SK-N-SH (cell line): ENCODE measurements around the gene ASTN2. TPM values are rescaled to one million over a fixed set of nuclear protein-coding genes. Genes with fewer than 3 reads are reported as not detected.

ENCODE experiments used
- CTCF ChIA-PET: fragments of 300-600, 350-600 bp; formaldehyde crosslinking; extraction: SDS; loops from one replicate; lab custom pipeline; 2021; lab: Yijun Ruan, JAX
- POLR2A ChIA-PET: fragments of 350-600 bp; sonication (Branson Sonifier 250); formaldehyde crosslinking; extraction: SDS; loops from one replicate; lab custom pipeline; 2020; ENCODE audit warnings: antibody characterized with exemption, inconsistent platforms; lab: Yijun Ruan, JAX
- DNase-seq: peaks from one replicate; pipeline ENCODE4 v3.0.0; 2012
- H2AFZ ChIP-seq: fragments of 200-600 bp; sonication (generic); 2 replicates; pipeline ENCODE4 v1.8.1; 2016; ENCODE audit warnings: antibody characterized with exemption, mild to moderate bottlenecking, low read depth
- H3F3A ChIP-seq: fragments of 200-600 bp; sonication (generic); replicated peaks from 2 replicates; pipeline ENCODE3; 2016; ENCODE audit warnings: antibody characterized with exemption, mild to moderate bottlenecking; ENCODE audit not compliant: insufficient read depth
- H3K27ac ChIP-seq, 2 experiments: fragments of 200-500 bp in 1 of 2; fragments of 200-600 bp in 1 of 2; sonication (Bioruptor generic) in 1 of 2; sonication (generic), shearing (Covaris generic) in 1 of 2; 2 replicates each; pipeline versions ENCODE4 v1.5.1 to v1.6.1; 2014 to 2016; ENCODE audit warnings: low read depth in 2 of 2, inconsistent platforms in 1 of 2, low read length in 1 of 2, mild to moderate bottlenecking in 1 of 2, mixed read lengths in 1 of 2
- H3K27me3 ChIP-seq: fragments of 200-600 bp; sonication (generic), shearing (Covaris generic); 2 replicates; pipeline ENCODE4 v1.6.1; 2016; ENCODE audit warnings: mixed run types; ENCODE audit not compliant: insufficient read depth
- H3K36me3 ChIP-seq, 2 experiments: fragments of 200-500 bp in 1 of 2; fragments of 200-600 bp in 1 of 2; sonication (Bioruptor generic) in 1 of 2; sonication (generic) in 1 of 2; replicated peaks in 1 of 2; 2 replicates each; pipeline versions ENCODE3 to v1.5.1; 2014 to 2016; ENCODE audit warnings: low read length in 1 of 2, mild to moderate bottlenecking in 1 of 2; ENCODE audit not compliant: insufficient read depth in 2 of 2, control insufficient read depth in 1 of 2
- H3K4me1 ChIP-seq, 2 experiments: fragments of 200-500 bp in 1 of 2; fragments of 200-600 bp in 1 of 2; sonication (Bioruptor generic) in 1 of 2; sonication (generic), shearing (Covaris generic) in 1 of 2; 2 replicates each; pipeline versions ENCODE4 v1.5.1 to v1.6.1; 2014 to 2016; ENCODE audit warnings: low read depth in 1 of 2, low read length in 1 of 2, mixed run types in 1 of 2; ENCODE audit not compliant: insufficient read depth in 2 of 2, control insufficient read depth in 1 of 2
- H3K4me2 ChIP-seq: fragments of 200-600 bp; sonication (generic), shearing (Covaris generic); 2 replicates; pipeline ENCODE4 v1.6.1; 2017; ENCODE audit warnings: mixed run types
- H3K4me3 ChIP-seq, 2 experiments: fragments of 200-500 bp in 1 of 2; fragments of 200-600 bp in 1 of 2; sonication (Bioruptor generic) in 1 of 2; sonication (generic), shearing (Covaris generic) in 1 of 2; 2 replicates each; pipeline versions ENCODE4 v1.5.1 to v1.8.1; 2014 to 2016; ENCODE audit warnings: low read depth in 2 of 2, inconsistent platforms in 1 of 2, low read length in 1 of 2, mild to moderate bottlenecking in 1 of 2, mixed read lengths in 1 of 2, moderate library complexity in 1 of 2
- H3K79me2 ChIP-seq: fragments of 200-600 bp; sonication (generic); 2 replicates; pipeline ENCODE4 v1.8.1; 2017; ENCODE audit warnings: mild to moderate bottlenecking; ENCODE audit not compliant: insufficient read depth
- H3K9ac ChIP-seq: fragments of 200-600 bp; sonication (generic); 2 replicates; pipeline ENCODE4 v1.6.1; 2017; ENCODE audit warnings: mixed run types
- H3K9me2 ChIP-seq: fragments of 200-600 bp; sonication (generic); 2 replicates; pipeline ENCODE4 v1.6.1; 2017; ENCODE audit warnings: mixed run types
- H3K9me3 ChIP-seq: fragments of 200-600 bp; sonication (generic); 2 replicates; pipeline ENCODE4 v1.6.1; 2017; ENCODE audit warnings: mixed run types, mild to moderate bottlenecking, moderate library complexity
- H4K20me1 ChIP-seq: fragments of 200-600 bp; sonication (generic); 2 replicates; pipeline ENCODE4 v1.6.1; 2017; ENCODE audit warnings: mild to moderate bottlenecking, mixed run types; ENCODE audit not compliant: insufficient read depth
- EP300 ChIP-seq, 2 experiments: IDR thresholded peaks; 2 replicates each; pipeline versions ENCODE4 v1.4.0 to v1.6.1; 2012; ENCODE audit warnings: borderline replicate concordance in 1 of 2, low read depth in 1 of 2, low read length in 1 of 2
- EZH2phosphoT487 ChIP-seq: fragments of 200-600 bp; sonication (generic); IDR thresholded peaks from 2 replicates; pipeline ENCODE4 v1.6.1; 2017; ENCODE audit warnings: low read depth, mixed run types, mild to moderate bottlenecking, antibody characterized with exemption, moderate library complexity, borderline replicate concordance
- FOXJ3 ChIP-seq: sonication (generic); formaldehyde crosslinking; IDR thresholded peaks from 2 replicates; pipeline ENCODE4 v1.5.1; 2020; ENCODE audit warnings: mild to moderate bottlenecking, missing genetic modification reagents
- FOXM1 ChIP-seq: IDR thresholded peaks from 2 replicates; pipeline ENCODE4 v1.4.0; 2012; ENCODE audit warnings: low read depth, mild to moderate bottlenecking
- MAX ChIP-seq: IDR thresholded peaks from 2 replicates; pipeline ENCODE4 v1.4.0; 2012; ENCODE audit warnings: low read depth
- MXI1 ChIP-seq: IDR thresholded peaks from 2 replicates; pipeline ENCODE4 v1.6.1; 2012; ENCODE audit warnings: mild to moderate bottlenecking, low read depth, low read length, improper control_type of control experiment
- NFIC ChIP-seq: IDR thresholded peaks from 2 replicates; pipeline ENCODE4 v1.4.0; 2012; ENCODE audit warnings: borderline replicate concordance
- PBX3 ChIP-seq: IDR thresholded peaks from 2 replicates; pipeline ENCODE4; 2012
- RAD21 ChIP-seq: IDR thresholded peaks from 2 replicates; pipeline ENCODE4 v1.6.1; 2012; ENCODE audit warnings: mild to moderate bottlenecking, low read length
- REST ChIP-seq: IDR thresholded peaks from 2 replicates; pipeline ENCODE4 v1.6.1; 2012; ENCODE audit warnings: mild to moderate bottlenecking, low read depth, low read length, moderate library complexity
- RXRA ChIP-seq: IDR thresholded peaks from 2 replicates; pipeline ENCODE4 v1.4.0; 2012; ENCODE audit warnings: low read depth, mild to moderate bottlenecking, borderline replicate concordance
- SIN3A ChIP-seq: IDR thresholded peaks from 2 replicates; pipeline ENCODE4 v1.6.1; 2012; ENCODE audit warnings: low read depth, mild to moderate bottlenecking, low read length, moderate library complexity, borderline replicate concordance
- TAF1 ChIP-seq: IDR thresholded peaks from 2 replicates; pipeline ENCODE4 v1.6.1; 2012; ENCODE audit warnings: low read depth, mild to moderate bottlenecking, low read length, moderate library complexity, borderline replicate concordance
- WGBS: methylation state at CpG from one replicate; pipeline ENCODE4 v1.1.6; 2017; ENCODE audit warnings: low lambda C conversion rate; 5-methylcytosine and 5-hydroxymethylcytosine counted together
- polyA plus RNA-seq, 3 experiments: library from polyadenylated mRNA; depleted of rRNA; stranded (reverse); fragments of >200 nt; gene quantifications; 2 replicates each; pipeline ENCODE4 v1.2.3, GENCODE V29; 2012

Gene ASTN2
- polyA plus RNA-seq, 1 of the 3 experiments (the other 2 are of a cell fraction), result 6.6 TPM

- DNase-seq, result no peak
- 87% methylated on average over 5 of the region's 5 CpGs for WGBS
- Histone ChIP-seq H3K9me2 (no peaks in the 10 kb centered on the region), H4K20me1 (no peaks in the 10 kb centered on the region), H3K4me3 (no peak overlapping the region), H3K27ac (no peak overlapping the region), H3K9me3 (no peaks in the 10 kb centered on the region), H3K79me2 (no peaks in the 10 kb centered on the region), H3K36me3 (peaks cover 0 to 23% of the 10 kb centered on the region in 2 experiments), H3K4me2 (no peak overlapping the region), H3K9ac (no peak overlapping the region), H3K27me3 (no peaks in the 10 kb centered on the region), H2AFZ (no peak overlapping the region), H3K4me1 (no peaks in the 10 kb centered on the region), H3F3A (no peaks in the 10 kb centered on the region)
- no peak for TF ChIP-seq MAX
- TF ChIP-seq SIN3A, result no peak
- no peak for TF ChIP-seq EP300 (IDR thresholded peaks at IDR 0.05; ENCODE audit: borderline replicate concordance in 1 of 2, low read depth in 1 of 2, low read length in 1 of 2)
- TF ChIP-seq EZH2phosphoT487, result no peak
- no peak for TF ChIP-seq TAF1
- TF ChIP-seq REST, result no peak
- no peak for TF ChIP-seq FOXM1
- no peak for TF ChIP-seq RXRA
- no peak for TF ChIP-seq NFIC
- TF ChIP-seq MXI1, result no peak
- no peak for TF ChIP-seq PBX3
- TF ChIP-seq FOXJ3 (CRISPR knock-in tag), result no peak
- no peak for TF ChIP-seq RAD21
- ChIA-PET CTCF (interaction anchor here (1.1 kb wide), 1 partner anchor 11 kb away, joined by 3 read pairs; no protein-coding TSS in a partner anchor), POLR2A (no interaction called here)
These were observed 992.5 kb downstream of the ASTN2 start for GRCh38 chr9:116422119-116422979.
